Body of pancreas (tissue), 4 donors: ENCODE data around the gene CTNNAL1. TPM values are rescaled to one million over a fixed set of nuclear protein-coding genes. Genes with fewer than 3 reads are reported as not detected.

Source experiments
- ATAC-seq: fragments of 150-250 bp; one replicate; pipeline ENCODE4 v1.9.1; 2016
- DNase-seq, 4 donors: peaks; one replicate each; pipeline ENCODE4 v3.0.0-alpha.2; 2019
- H3K27ac ChIP-seq, 4 donors: fragments of 200-600 bp; sonication (generic); 1 replicate in 3 of 4; 2 replicates in 1 of 4; pipeline versions ENCODE4 v1.5.1 to v1.6.1; 2016 to 2019; ENCODE audit warnings: mild to moderate bottlenecking in 1 of 4, mixed read lengths in 1 of 4, moderate library complexity in 1 of 4
- H3K27me3 ChIP-seq, 2 donors: fragments of 200-600 bp; sonication (generic); one replicate each; pipeline ENCODE4 v1.6.0; 2016; ENCODE audit warnings: mild to moderate bottlenecking in 1 of 2
- H3K36me3 ChIP-seq, 2 donors: fragments of 200-600 bp; sonication (generic); replicated peaks in 1 of 2; 2 replicates each; pipeline ENCODE4 v1.5.1; 2016; ENCODE audit warnings: low read depth in 2 of 2; ENCODE audit not compliant: insufficient read depth in 1 of 2
- H3K4me1 ChIP-seq: fragments of 200-600 bp; sonication (generic); one replicate; pipeline ENCODE4 v1.6.0; 2016
- H3K4me3 ChIP-seq, 2 donors: fragments of 200-600 bp; sonication (generic); 1 replicate in 1 of 2; 2 replicates in 1 of 2; pipeline ENCODE4 v1.5.1; 2016 to 2019
- H3K9me3 ChIP-seq, 3 donors: fragments of 200-600 bp; sonication (generic); 1 replicate in 2 of 3; 2 replicates in 1 of 3; pipeline ENCODE4 v1.5.1; 2016
- POLR2A ChIP-seq, 3 donors: fragments of 450-650 bp; IDR thresholded peaks; one replicate each; pipeline ENCODE4 v1.6.1; 2016; ENCODE audit warnings: antibody characterized with exemption in 3 of 3, mild to moderate bottlenecking in 2 of 3
- WGBS, 2 donors: methylation state at CpG; one replicate each; pipeline ENCODE4 v1.1.5; 2017; 5-methylcytosine and 5-hydroxymethylcytosine counted together
- intact Hi-C: fragments of 100-400 bp; cut with DNase I; formaldehyde crosslinking; loops from one replicate; pipeline ENCODE4 v1.15.1; 2023
- total RNA-seq, 2 donors: library from RNA; depleted of rRNA; stranded (reverse); fragments of >200 nt; gene quantifications; one replicate each; pipeline ENCODE4 v1.1.0, GENCODE V29; 2016
- TF ChIP-seq, protein P1 (sequence below), 7 experiments: fragments of 450-650 bp in 4 of 7; fragments of 200-600 bp in 3 of 7; sonication (generic) in 3 of 7; IDR thresholded peaks; one replicate each; pipeline ENCODE4 v1.5.1; 2016 to 2019; ENCODE audit warnings: antibody characterized with exemption in 7 of 7

CTNNAL1 gene
- total RNA-seq, 2 donors from 2014 or later = 15.8 to 23.9 TPM

DNA sequence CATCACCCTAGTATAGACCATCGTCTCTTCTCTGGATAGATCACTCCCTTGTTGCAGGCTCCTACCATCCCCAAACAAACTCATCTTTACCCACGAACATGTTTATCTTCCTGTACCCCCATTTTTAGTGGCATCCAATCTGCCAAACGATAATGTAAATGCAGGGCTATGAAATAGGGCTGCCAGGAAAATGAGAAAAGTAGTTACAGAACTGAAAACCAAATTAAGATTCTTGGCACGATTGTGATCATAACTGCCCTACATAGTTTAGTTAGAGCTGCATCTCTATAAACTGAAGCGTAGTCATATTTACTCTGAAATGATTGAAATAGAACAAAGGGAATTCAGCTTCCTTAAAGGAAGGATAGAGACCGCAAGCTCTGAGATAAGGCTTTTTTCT, 53.0 kb downstream of the CTNNAL1 start:
- Histone ChIP-seq H3K9me3 (no peaks in the 10 kb centered on the region), H3K4me3 (no peak overlapping the region), H3K27ac (no peak overlapping the region), H3K36me3 (no peaks in the 10 kb centered on the region), H3K4me1 (no peaks in the 10 kb centered on the region), H3K27me3 (no peaks in the 10 kb centered on the region)
- DNase-seq (no peak), ATAC-seq (no peak)
- TF ChIP-seq, protein P1, sequence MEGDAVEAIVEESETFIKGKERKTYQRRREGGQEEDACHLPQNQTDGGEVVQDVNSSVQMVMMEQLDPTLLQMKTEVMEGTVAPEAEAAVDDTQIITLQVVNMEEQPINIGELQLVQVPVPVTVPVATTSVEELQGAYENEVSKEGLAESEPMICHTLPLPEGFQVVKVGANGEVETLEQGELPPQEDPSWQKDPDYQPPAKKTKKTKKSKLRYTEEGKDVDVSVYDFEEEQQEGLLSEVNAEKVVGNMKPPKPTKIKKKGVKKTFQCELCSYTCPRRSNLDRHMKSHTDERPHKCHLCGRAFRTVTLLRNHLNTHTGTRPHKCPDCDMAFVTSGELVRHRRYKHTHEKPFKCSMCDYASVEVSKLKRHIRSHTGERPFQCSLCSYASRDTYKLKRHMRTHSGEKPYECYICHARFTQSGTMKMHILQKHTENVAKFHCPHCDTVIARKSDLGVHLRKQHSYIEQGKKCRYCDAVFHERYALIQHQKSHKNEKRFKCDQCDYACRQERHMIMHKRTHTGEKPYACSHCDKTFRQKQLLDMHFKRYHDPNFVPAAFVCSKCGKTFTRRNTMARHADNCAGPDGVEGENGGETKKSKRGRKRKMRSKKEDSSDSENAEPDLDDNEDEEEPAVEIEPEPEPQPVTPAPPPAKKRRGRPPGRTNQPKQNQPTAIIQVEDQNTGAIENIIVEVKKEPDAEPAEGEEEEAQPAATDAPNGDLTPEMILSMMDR (IDR thresholded peaks at IDR 0.05) = no peak
- no peak for TF ChIP-seq POLR2A (IDR thresholded peaks at IDR 0.05)
- WGBS, 2 donors = 62 to 64% methylated on average over 6 of the region's 6 CpGs
- intact Hi-C loops = no loop called here

- no peak for TF ChIP-seq POLR2A (IDR thresholded peaks at IDR 0.05)
- no peak for DNase-seq
- Histone ChIP-seq H3K36me3 (no peaks in the 10 kb centered on the region), H3K27ac (no peak overlapping the region), H3K9me3 (no peaks in the 10 kb centered on the region), H3K4me3 (no peak overlapping the region), H3K27me3 (no peaks in the 10 kb centered on the region), H3K4me1 (no peaks in the 10 kb centered on the region)
- ATAC-seq = no peak
- intact Hi-C loops = no loop called here
These were observed 56.7 kb downstream of the CTNNAL1 start for GRCh38 chr9:108956631-108957026.

DNA sequence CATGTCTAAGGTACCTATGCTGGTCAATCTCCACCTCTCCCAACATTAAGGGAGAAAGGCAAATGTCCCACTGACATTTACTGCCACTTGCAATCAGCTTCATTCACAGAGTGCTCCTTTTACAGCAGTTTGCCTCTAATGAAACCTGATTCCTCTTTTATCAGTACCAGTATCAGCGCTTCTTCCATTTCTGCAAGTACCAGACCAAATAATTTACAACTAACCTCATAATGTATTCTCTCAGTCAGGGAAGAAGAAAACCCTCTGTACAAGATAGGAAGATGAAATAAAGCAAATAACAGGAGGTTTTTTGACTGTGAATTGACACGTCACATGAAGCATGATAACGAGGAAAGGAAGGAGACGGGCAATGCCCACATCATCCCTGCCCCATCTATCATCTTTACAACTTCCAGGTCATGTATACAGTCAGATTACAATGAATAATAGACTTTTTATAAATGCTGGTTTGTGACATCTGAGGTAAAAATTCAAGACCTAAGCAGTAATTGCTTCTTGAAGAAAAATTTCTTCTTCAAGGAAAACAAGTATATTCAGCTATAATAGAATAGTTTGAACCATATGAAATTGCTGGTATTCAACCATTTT, 57.2 kb downstream of the CTNNAL1 start:
- 78 to 86% methylated on average over 4 of the region's 4 CpGs for WGBS, 2 donors
- H3K4me1 ChIP-seq = no peaks in the 10 kb centered on the region
- no peaks in the 10 kb centered on the region for H3K36me3 ChIP-seq
- ATAC-seq = no peak
- no peak for DNase-seq
- H3K4me3 ChIP-seq = no peak overlapping the region
- no peak for TF ChIP-seq POLR2A (IDR thresholded peaks at IDR 0.05)
- TF ChIP-seq, protein P1 (IDR thresholded peaks at IDR 0.05) = no peak
- no peaks in the 10 kb centered on the region for H3K27me3 ChIP-seq
- no peaks in the 10 kb centered on the region for H3K9me3 ChIP-seq
- intact Hi-C loops = no loop called here
- no peak overlapping the region for H3K27ac ChIP-seq

DNA sequence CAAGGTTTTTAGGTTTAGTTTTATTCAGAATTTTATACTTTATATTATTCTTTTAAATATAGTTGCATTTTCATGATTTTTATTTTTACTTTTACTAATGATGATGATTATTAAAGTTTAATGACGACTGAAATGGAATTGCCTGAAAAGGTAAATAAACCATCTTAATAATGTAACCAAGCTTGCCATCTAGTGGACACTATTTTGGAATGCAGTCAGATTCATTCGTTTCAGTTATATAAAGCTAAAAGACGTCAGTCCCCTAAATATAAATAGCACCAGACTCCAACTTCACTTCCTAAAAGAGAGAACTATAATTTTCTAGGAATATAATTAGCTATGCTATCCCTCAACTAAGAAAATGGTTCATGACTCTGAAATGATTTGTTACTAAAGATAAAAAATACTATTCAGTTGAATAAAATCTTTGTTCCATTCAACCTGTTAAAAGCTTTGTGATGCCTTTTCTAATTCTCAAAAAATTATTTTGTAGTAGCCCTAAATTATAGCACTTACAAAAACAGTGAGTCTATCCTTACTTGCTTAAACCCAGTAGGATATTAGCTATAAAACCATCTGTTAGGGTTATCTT, 59.2 kb downstream of the CTNNAL1 start:
- H3K27ac ChIP-seq = no peak overlapping the region
- H3K9me3 ChIP-seq = no peaks in the 10 kb centered on the region
- WGBS, 2 donors = 1 to 3% methylated on average over 3 of the region's 3 CpGs
- H3K4me3 ChIP-seq = no peak overlapping the region
- peak in 1 of 4 donors; percentile 14 for DNase-seq
- H3K27me3 ChIP-seq = no peaks in the 10 kb centered on the region
- no peaks in the 10 kb centered on the region for H3K36me3 ChIP-seq
- intact Hi-C loops = no loop called here
- ATAC-seq = peak; percentile 67
- TF ChIP-seq POLR2A (IDR thresholded peaks at IDR 0.05) = no peak
- TF ChIP-seq, protein P1 (IDR thresholded peaks at IDR 0.05) = peak; percentile 7 to 78 (median 71)
- H3K4me1 ChIP-seq = no peaks in the 10 kb centered on the region

- TF ChIP-seq, protein P1 (IDR thresholded peaks at IDR 0.05) = no peak
- TF ChIP-seq POLR2A (IDR thresholded peaks at IDR 0.05) = no peak
- Histone ChIP-seq H3K9me3 (no peaks in the 10 kb centered on the region), H3K36me3 (no peaks in the 10 kb centered on the region), H3K27me3 (no peaks in the 10 kb centered on the region), H3K4me1 (no peaks in the 10 kb centered on the region), H3K4me3 (no peak overlapping the region), H3K27ac (no peak overlapping the region)
- WGBS, 2 donors = 76 to 77% methylated on average over 2 of the region's 2 CpGs
- ATAC-seq = no peak
- intact Hi-C loops = no loop called here
- no peak for DNase-seq
These were observed 61.7 kb downstream of the CTNNAL1 start for GRCh38 chr9:108951578-108951977.
